Peyer's patch (tissue), 4 donors: ENCODE data around the gene TTC28. TPM values are rescaled to one million over a fixed set of nuclear protein-coding genes. Genes with fewer than 3 reads are reported as not detected.
"Not testable (repeated sequence)": the region's sequence is repeated elsewhere in the genome, so short reads cannot be mapped to it uniquely, and the experiment has no call there.

Experiments used
- DNase-seq, 3 donors: peaks; one replicate each; pipeline ENCODE4 v3.0.0-alpha.2; 2017 to 2019
- H3K27ac ChIP-seq, 4 donors: fragments of 200-600 bp; sonication (generic); one replicate each; pipeline ENCODE4 v1.5.1; 2016 to 2019
- H3K27me3 ChIP-seq, 2 donors: fragments of 200-600 bp; sonication (generic); one replicate each; pipeline ENCODE4 v1.5.1; 2019
- H3K36me3 ChIP-seq, 3 donors: fragments of 200-600 bp; sonication (generic); one replicate each; pipeline ENCODE4 v1.5.1; 2016 to 2019
- H3K4me1 ChIP-seq, 4 donors: fragments of 200-600 bp; sonication (generic); one replicate each; pipeline ENCODE4 v1.5.1; 2016 to 2019
- H3K4me3 ChIP-seq, 4 donors: fragments of 200-600 bp; sonication (generic); 1 replicate in 3 of 4; 2 replicates in 1 of 4; pipeline ENCODE4 v1.5.1; 2016 to 2019; ENCODE audit warnings: mild to moderate bottlenecking in 1 of 4
- H3K9me3 ChIP-seq, 4 donors: fragments of 200-600 bp; sonication (generic); one replicate each; pipeline ENCODE4 v1.5.1; 2016 to 2019; ENCODE audit warnings: mild to moderate bottlenecking in 1 of 4
- POLR2A ChIP-seq, 2 donors: fragments of 450-650 bp; IDR thresholded peaks; one replicate each; pipeline ENCODE4 v1.5.1; 2017; ENCODE audit warnings: antibody characterized with exemption in 2 of 2, mild to moderate bottlenecking in 2 of 2, moderate library complexity in 2 of 2
- total RNA-seq, 4 donors: library from RNA; depleted of rRNA; stranded (reverse); fragments of >200 nt; gene quantifications; one replicate each; pipeline ENCODE4 v1.1.0, GENCODE V29; 2016
- TF ChIP-seq, protein P1 (sequence below), 6 experiments: fragments of 450-650 bp in 4 of 6; fragments of 200-600 bp in 2 of 6; sonication (generic) in 1 of 6; IDR thresholded peaks; one replicate each; pipeline ENCODE4 v1.5.1; 2017 to 2019; ENCODE audit warnings: antibody characterized with exemption in 6 of 6, mild to moderate bottlenecking in 3 of 6, moderate library complexity in 1 of 6

The TTC28 gene
- total RNA-seq, 4 donors from 2014 or later = 9.1 to 46.4 (median 35.2) TPM

DNA sequence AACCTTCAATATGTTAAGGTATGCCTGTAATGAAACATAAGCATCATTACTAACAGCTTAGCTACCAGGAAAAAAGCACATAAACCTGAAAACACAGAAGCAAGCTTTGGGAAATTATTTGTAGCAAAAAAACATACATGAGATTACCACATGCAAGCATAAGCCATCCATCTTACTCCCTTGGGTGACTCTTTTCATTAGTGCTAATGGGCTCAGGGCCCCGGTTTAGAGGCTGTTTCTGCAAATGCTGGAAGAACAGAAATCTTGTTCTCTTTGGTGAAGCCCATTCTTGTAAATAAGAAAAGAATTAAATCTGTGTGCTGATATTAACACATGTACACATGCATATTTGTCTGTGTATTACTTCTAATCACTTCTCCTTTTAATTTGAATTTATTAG lies 314.3 kb downstream of the TTC28 start:
- DNase-seq = no peak
- Histone ChIP-seq H3K27me3 (no peaks in the 10 kb centered on the region), H3K4me3 (no peak overlapping the region), H3K9me3 (no peaks in the 10 kb centered on the region), H3K36me3 (no peaks in the 10 kb centered on the region), H3K4me1 (no peaks in the 10 kb centered on the region), H3K27ac (no peak overlapping the region)
- TF ChIP-seq POLR2A (IDR thresholded peaks at IDR 0.05) = no peak
- TF ChIP-seq, protein P1, sequence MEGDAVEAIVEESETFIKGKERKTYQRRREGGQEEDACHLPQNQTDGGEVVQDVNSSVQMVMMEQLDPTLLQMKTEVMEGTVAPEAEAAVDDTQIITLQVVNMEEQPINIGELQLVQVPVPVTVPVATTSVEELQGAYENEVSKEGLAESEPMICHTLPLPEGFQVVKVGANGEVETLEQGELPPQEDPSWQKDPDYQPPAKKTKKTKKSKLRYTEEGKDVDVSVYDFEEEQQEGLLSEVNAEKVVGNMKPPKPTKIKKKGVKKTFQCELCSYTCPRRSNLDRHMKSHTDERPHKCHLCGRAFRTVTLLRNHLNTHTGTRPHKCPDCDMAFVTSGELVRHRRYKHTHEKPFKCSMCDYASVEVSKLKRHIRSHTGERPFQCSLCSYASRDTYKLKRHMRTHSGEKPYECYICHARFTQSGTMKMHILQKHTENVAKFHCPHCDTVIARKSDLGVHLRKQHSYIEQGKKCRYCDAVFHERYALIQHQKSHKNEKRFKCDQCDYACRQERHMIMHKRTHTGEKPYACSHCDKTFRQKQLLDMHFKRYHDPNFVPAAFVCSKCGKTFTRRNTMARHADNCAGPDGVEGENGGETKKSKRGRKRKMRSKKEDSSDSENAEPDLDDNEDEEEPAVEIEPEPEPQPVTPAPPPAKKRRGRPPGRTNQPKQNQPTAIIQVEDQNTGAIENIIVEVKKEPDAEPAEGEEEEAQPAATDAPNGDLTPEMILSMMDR (IDR thresholded peaks at IDR 0.05) = no peak

DNA sequence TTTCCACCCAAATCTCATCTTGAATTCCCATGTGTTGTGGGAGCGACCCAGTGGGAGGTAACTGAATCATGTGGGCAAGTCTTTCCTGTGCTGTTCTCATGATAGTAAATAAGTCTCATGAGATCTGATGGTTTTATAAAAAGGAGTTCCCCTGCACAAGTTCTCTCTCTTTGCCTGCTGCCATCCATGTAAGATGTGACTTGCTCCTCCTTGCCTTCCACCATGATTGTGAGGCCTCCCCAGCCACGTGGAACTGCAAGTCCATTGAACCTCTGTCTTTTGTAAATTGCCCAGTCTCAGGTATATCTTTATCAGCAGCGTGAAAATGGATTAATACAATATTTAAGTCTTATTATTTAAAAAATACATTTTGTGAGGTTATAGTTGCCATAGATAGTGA lies 315.5 kb downstream of the TTC28 start:
- not testable (repeated sequence) for H3K9me3 ChIP-seq, H3K27ac ChIP-seq, H3K4me3 ChIP-seq, H3K36me3 ChIP-seq, DNase-seq, H3K4me1 ChIP-seq, H3K27me3 ChIP-seq

- no peak for DNase-seq
- Histone ChIP-seq H3K9me3 (no peaks in the 10 kb centered on the region), H3K36me3 (no peaks in the 10 kb centered on the region), H3K4me1 (no peaks in the 10 kb centered on the region), H3K27me3 (no peaks in the 10 kb centered on the region), H3K4me3 (no peak overlapping the region), H3K27ac (no peak overlapping the region)
- no peak for TF ChIP-seq POLR2A (IDR thresholded peaks at IDR 0.05)
- TF ChIP-seq, protein P1 (IDR thresholded peaks at IDR 0.05) = no peak
Observed at GRCh38 chr22:28360939-28361338, 318.7 kb downstream of the TTC28 start.

DNA sequence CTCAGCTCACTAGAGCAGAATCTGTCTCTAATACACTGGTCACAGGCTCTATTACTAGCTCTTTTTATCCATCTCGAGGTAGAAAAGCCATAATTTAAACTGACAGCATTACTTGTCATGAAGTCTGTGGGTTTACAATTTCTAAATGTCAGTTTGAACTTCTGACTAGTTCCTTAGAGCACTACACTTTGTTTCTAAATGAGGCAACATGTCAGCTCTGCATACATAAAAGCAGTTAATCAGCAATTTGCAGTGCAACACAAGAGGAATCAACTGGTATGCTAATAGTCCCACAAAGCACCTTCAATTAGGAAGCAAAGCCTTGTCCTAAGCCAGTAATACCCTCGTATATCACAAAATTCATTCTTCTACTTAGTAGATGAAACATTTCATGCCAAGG lies 321.3 kb downstream of the TTC28 start:
- Histone ChIP-seq H3K27ac (no peak overlapping the region), H3K27me3 (no peaks in the 10 kb centered on the region), H3K4me1 (no peaks in the 10 kb centered on the region), H3K36me3 (no peaks in the 10 kb centered on the region), H3K9me3 (no peaks in the 10 kb centered on the region), H3K4me3 (no peak overlapping the region)
- no peak for TF ChIP-seq POLR2A (IDR thresholded peaks at IDR 0.05)
- TF ChIP-seq, protein P1 (IDR thresholded peaks at IDR 0.05) = no peak
- DNase-seq = no peak

GRCh38 chr22:28357193-28357592 lies 322.4 kb downstream of the TTC28 start:
- no peak for DNase-seq
- H3K9me3 ChIP-seq = no peaks in the 10 kb centered on the region
- H3K27me3 ChIP-seq = no peaks in the 10 kb centered on the region
- H3K27ac ChIP-seq = no peak overlapping the region
- H3K4me3 ChIP-seq = no peak overlapping the region
- H3K4me1 ChIP-seq = no peaks in the 10 kb centered on the region
- TF ChIP-seq POLR2A (IDR thresholded peaks at IDR 0.05) = no peak
- TF ChIP-seq, protein P1 (IDR thresholded peaks at IDR 0.05) = no peak
- H3K36me3 ChIP-seq = no peaks in the 10 kb centered on the region

- Histone ChIP-seq H3K27me3 (no peaks in the 10 kb centered on the region), H3K36me3 (no peaks in the 10 kb centered on the region), H3K4me3 (no peak overlapping the region), H3K9me3 (no peaks in the 10 kb centered on the region), H3K4me1 (no peaks in the 10 kb centered on the region), H3K27ac (no peak overlapping the region)
- TF ChIP-seq POLR2A (IDR thresholded peaks at IDR 0.05) = no peak
- TF ChIP-seq, protein P1 (IDR thresholded peaks at IDR 0.05) = no peak
- DNase-seq = no peak
Observed at GRCh38 chr22:28351476-28351875, 328.2 kb downstream of the TTC28 start.
